GM21528 (cell line): ENCODE data around the gene CDCA3.
"Not testable (repeated sequence)": the region's sequence is repeated elsewhere in the genome, so short reads cannot be mapped to it uniquely, and the experiment has no call there.

Experiments
- ATAC-seq: cut with Tn5 transposase; IDR thresholded peaks from one replicate; pipeline ENCODE4 v1.9.1; 2021; ENCODE audit warnings: mild to moderate bottlenecking, moderate library complexity; ENCODE audit not compliant: unreplicated experiment, low FRiP score

The CDCA3 gene

DNA sequence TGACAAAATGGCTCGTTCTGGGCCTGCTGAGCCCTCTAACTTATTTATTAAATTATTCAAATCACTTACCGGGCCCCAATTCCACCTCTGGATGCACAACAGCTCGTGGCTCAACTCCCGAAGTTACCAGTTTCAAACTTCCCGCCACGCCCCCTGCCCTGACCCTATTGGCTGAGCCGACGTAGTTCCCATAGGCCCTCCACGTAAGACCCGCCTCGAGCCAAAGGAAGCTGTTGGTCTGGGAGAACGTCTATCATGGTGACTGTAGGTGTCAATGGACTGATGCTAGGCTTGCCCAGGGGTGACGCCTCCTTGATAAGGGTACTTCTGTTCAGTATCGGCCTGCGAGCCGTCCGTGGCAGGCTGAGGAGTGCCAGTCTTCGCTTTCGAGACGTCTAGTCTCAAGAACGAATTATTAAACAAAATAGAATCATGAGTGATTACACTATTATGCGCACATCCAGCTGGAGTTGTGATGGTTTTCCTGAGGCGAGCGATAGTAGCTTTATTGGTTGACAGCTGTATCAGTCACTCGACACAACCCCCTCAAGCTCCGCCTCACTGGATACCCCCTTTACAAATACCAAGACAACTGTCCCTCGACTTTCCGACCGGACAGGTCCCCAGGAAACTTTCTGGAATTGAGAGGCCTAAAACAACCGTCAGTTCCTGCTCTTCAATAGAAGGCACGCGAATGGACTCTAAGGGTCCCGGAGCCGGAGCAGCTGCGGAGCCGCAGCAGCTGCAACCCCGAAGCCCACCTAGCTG, at the start of gene CDCA3:
CDCA3 (minus strand) TSS at position 134 of the 768 bp plus-strand sequence. CDS start 334 bp downstream, outside the sequence.
- peak; percentile 50 for ATAC-seq

DNA sequence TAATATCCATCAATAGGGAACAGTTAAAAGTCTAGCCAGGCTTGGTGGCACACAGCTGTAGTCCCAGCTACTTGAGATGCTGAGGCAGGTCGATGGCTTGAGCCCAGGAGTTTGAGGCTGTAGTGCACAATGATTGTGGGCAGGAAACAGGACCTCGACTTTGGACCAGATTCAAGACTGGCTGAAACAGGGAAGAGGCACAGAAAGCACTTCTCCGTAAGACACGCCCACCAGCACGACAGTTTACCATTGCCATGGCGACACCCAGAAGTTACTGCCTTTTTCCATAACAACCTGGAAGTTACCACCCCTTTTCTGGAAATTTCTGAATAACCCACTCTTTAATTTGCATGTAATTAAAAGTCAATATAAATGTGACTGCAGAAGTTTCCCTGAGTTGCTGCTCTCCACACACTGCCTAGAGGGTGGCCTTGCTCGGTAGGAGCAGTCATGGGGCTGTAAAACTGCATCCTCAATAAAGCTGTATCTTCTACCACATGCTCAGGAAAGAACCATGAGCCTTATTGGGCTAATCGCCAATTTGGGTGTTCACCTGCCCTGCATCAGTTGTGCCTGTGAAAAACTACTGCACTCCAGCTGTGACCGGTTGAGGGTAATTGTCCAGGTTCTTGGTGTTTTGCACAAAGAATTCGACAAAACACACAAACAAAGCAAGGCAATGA, 48.9 kb upstream of the CDCA3 start:
- ATAC-seq: no peak

DNA sequence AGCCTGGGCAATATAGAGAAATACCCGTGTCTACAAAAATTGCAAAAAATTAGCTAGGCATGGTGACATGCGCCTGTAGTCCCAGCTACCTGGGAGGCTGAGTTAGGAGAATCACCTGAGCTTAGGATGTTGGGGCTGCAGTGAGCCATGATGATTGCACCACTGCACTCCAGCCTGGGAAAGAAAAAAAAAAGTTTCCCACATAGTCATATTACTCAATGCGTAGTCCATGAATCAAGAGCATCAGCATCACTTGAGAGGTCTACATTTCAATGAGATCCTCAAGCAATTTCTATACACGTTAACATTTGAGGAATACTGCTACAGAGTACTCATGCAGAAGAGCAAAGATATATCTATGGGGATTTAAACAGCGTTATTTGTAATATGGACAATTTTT, 48.3 kb upstream of the CDCA3 start:
- no peak for ATAC-seq

DNA sequence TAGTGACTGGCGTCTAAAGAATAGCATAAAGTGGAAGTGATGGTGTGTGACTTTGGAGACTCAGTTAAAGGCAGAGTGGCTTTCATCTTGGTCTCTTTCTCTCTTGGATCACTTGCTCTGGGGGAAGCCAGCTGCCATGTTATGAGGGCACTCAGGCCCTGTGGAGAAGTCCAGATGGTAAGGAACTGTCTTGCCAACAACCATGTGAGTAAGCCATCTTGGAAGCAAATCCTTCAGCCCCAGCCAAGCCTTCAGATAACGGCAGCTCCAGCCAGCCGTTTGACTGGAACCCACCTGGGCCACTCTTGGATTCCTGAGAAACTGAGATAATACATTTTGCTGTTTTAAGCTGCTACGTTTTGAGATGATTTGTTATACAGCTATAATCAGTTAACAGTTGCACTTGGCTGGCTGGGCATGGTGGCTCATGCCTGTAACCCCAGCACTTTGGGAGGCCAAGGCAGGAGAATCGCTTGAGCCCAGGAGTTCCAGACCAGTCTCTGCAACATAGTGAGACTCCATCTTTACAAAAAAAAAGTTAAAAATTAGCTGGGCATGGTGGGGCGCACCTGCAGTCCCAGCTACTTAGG, 45.9 kb upstream of the CDCA3 start:
- ATAC-seq: no peak

DNA sequence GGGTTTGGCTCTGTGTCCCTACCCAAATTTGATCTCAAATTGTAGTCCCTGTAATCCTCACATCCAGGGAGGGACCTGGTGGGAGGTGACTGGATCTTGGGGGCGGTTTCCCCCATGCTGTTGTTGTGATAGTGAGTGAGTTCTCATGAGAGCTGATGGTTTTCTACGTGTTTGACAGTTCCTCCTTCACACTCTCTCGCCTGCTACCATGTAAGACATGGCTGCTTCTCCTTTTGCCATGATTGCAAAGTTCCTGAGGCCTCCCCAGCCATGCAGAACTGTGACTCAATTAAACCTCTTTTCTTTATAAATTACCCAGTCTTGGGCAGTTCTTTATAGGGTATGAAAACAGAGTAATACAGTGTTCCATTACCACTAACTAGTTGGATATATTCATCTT, 43.2 kb upstream of the CDCA3 start:
- ATAC-seq: no peak

DNA sequence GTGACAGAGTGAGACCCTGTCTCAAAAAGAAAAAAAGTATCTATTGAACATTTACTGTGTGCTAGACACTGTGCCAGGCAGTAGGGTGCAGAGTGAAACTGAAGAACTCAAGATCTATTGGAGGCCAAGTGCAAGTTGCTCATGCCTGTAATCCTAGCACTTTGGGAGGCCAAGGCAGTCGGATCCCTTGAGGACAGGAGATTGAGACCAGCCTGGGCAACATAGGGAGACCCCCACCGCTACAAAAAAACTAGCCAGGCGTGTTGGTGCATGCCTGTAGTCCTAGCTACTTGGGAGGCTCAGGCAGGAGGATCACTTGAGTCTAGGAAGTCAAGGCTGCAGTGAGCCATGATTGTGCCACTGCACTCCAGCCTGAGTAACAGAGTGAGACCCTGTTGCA, 41.6 kb upstream of the CDCA3 start:
- ATAC-seq: not testable (repeated sequence)

DNA sequence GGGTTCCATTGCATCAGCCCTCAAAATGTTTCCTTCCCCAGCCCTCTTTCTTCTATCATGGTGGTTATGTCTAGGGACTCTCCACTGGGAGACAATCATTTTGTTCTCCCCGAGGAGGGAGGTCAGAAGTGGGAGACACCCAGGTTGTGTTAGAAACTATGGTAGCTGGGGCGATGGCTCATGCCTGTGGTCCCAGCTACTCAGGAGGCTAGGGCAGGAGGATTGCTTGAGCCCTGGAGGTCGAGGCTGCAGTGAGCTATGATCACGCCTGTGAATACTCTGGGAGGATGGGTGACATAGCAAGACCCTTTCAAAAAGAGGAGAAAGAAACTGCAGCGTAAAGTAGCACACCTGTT, 40.5 kb upstream of the CDCA3 start:
- ATAC-seq: peak; percentile 2

DNA sequence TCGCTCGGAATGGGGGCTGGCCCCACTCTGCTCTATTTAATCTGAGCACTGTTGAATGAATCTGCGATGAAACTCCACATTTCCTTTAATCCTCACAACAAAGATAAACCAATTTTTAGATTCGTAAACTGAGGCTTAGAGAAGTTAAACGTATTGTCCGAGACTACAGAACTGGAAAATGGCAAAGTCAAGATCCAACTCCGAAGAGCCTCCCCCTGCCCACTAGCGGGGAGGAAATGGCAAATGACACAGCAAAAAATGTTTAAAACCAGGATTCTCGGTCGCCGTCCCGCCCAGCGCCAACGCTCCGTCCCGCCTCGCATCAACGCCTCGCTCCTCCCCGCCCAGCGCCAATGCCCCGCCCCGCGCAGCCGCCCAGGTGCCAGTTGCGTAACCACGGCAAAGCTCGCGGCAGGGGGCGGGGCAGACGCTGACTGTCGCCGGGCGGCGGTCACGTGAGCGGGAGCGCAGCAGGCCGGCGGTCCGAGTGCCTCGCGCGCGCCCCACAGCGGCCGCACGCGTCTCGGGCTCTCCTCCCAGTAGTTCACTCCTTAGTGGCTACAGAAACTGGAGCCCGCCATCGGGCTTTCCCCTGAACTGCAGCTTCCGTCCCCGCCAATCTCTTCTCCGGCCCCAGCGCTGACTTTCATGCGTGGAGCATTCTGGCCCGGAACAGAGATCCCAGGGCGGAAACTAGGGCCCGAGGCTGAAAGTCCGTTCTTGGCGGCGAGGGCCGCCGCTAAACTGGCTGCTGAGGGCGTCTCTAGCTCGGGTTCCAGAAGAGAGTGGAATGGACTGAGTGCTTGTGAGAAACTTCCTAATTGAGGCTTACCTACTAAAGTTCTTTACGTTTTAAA, 39.9 kb upstream of the CDCA3 start:
- ATAC-seq: peak; percentile 91

DNA sequence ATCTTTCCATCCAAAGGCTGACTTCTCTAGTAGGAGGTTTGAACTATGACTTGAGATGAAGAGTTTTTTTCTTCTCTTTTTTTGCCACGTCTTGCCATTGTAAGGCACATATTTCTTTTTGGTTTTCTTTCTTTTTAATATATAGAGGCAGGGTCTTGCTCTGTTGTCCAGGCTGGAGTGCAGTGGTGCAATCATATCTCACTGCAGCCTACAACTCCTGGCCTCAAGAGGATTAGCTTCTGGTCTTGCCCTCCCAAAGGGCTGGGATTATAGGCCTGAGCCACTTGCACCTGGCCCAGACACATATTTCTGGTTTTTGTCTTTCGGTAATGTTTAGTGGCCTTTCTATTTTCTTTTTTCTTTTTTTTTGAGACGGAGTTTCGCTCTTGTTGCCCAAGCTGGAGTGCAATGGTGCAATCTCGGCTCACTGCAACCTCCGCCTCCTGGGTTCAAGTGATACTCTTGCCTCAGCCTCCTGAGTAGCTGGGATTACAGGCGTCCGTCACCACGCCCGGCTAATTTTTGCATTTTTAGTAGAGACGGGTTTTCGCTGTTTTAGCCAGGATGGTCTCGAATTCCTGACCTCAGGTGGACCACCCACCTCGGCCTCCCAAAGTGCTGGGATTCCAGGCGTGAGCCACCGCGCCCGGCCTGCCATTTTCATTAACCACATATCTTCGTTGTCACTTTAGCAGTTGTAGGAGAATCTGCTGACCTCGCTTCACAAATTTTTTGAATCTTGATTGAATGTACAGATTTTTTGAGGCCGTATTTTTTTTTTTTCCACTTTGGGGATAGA, 38.9 kb upstream of the CDCA3 start:
- ATAC-seq: not testable (repeated sequence)

DNA sequence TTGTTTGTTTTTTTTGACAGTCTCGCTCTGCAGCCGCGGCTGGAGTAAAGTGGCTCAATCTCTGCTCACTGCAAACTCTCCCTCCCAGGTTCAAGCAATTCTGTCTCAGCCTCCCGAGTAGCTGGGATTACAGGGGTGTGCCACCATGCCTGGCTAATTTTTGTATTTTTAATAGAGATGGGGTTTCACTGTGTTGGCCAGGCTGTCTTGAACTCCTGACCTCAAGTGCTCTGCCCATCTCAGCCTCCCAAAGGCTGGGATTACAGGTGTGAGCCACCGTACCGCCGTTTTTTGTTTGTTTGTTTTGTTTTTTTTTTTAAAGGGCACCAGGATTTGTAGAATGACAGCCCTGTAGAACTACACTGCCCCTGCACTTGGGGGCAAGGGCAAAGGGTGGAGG, 37.7 kb upstream of the CDCA3 start:
- ATAC-seq: not testable (repeated sequence)

DNA sequence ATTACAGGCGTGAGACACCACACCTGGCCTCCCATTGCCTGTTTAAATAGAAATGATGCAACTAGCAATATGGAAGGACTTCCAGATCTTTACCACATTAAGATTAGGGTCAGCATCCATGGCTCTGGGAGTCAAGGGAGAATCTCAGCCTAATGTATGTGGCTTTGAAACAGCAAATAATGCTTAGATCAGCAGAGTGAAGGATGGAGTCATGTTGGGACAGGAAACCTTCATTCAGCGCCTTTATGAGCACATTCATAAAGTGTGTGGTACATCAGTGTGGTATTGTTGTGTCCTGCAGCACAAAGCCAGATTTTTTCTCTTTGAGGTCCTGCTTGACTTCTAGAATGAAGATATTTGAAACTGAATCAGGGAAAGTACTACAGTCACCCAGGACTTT, 37.3 kb upstream of the CDCA3 start:
- ATAC-seq: no peak

DNA sequence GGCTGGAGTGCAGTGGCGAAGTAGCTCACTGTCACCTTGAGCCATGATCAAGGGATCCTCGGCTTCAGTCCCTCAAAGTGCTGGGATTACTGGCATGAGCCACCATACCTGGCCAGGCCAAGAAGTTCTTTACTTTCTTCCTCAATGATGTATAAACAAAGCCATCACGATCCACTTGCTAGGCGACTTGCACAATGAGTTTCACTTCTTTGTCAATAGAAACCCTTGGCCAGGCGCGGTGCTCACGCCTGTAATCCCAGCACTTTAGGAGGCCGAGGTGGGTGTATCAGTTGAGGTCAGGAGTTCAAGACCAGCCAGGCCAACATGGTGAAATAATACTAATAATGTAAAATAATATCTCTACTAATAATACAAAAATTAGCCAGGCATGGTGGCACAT, 36.4 kb upstream of the CDCA3 start:
- no peak for ATAC-seq

DNA sequence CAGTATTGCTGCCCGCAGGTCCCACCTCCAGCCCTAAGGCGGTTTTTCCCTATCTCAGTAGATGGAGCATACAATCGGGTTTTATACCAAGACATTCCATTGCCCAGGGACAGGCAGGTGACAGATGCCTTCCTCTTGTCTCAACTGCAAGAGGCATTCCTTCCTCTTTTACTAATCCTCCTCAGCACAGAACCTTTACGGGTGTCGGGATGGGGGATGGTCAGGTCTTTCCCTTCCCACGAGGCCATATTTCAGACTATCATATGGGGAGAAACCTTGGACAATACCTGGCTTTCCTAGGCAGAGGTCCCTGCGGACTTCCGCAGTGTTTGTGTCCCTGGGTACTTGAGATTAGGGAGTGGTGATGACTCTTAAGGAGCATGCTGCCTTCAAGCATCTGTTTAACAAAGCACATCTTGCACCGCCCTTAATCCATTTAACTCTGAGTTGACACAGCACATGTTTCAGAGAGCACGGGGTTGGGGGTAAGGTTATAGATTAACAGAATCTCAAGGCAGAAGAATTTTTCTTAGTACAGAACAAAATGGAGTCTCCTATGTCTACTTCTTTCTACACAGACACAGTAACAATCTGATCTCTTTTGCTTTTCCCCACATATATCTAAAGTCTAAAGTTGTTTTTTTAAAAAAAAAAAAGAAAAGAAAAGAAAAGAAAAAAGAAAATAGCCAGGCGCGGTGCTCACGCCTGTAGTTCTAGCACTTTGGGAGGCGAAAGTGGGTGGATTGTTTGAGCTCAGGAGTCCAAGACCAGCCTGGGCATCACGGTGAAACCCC, 35.3 kb upstream of the CDCA3 start:
- ATAC-seq: not testable (repeated sequence)

DNA sequence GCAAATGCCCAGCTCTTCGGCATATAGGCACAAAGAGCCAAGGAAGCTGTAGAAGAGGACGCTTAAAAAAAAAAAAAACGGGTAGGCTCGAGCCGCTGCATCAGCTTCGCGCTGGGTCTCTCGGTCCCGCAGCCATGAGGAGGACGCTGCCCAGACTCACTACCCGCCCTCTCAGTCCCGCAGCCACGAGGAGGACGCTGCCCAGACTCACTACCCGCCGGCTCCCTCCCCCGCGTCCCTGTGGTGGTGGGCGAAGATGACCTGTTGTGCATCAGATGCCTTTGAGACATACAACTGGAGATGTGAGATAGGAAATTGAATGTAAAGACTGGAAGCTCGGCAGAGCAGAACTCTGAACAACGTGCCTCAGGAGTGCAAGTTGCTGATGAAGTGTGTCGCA, 33.5 kb upstream of the CDCA3 start:
- ATAC-seq: no peak

DNA sequence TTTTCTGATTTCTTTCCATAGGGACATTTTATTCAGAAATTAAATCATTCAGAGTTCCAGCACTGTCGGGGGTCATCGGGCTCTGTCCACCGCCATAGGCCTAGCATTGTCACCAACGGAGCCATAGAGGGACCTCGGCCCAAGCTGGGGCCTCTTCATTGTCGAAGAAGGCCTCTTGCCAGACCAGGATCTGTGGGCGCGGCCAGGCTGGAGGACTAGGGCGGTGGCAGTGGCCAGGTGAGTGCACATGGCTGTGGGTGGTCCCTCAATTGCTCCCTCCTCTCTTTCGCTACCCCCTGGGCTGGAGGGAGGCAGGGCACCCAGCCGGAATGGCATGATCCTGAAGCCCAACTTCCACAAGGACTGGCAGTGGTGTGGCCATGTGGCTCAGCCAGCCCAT, 32.6 kb upstream of the CDCA3 start:
- ATAC-seq: no peak

DNA sequence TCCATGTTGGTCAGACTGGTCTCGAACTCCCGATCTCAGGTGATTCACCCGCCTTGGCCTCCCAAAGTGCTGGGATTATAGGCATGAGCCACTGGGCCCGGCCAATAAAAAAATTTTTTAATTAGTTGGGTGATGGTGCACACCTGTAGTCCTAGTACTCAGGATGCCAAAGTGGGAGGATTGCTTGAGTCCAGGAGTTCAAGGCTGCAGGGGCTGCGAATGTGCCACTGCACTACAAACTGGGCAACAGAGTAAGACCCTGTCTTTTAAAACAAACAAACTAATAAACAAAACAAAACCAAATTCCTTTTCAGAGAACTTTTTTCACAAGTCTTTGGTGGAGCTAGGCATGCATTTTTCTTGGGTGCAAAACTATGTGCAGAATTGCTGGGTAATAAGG, 32.2 kb upstream of the CDCA3 start:
- ATAC-seq: no peak

DNA sequence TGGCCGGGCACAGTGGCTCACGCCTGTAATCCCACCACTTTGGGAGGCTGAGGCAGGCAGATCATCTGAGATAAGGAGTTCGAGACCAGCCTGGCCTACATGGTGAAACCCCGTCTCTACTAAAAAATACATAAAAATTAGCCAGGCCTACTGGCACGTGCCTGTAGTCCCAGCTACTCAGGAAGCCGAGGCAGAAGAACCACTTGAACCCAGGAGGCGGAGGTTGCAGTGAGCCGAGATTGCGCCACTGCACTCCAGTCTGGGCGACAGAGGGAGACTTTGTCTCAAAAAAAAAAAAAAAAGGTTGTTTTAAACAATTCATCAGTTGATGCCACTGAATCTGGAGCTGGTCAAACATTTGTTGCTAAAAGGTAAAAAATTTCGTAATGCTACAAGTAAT, 28.7 kb upstream of the CDCA3 start:
- ATAC-seq: not testable (repeated sequence)

DNA sequence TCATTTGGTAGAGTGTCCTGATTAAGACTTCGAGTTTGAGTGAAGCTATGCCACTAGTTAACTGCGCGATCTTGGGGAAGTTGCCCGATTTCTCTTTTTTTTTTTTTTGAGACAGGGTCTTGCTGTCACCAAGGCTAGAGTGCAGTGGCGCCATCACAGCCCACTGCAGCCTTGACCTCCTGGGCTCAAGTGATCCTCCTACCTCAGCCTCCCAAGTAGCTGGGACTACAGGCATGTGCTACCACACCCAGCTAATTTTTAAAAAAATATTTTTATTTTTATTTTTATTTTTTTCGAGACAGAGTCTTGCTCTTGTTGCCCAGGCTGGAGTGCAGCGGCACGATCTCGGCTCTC, 22.9 kb upstream of the CDCA3 start:
- ATAC-seq: not testable (repeated sequence)
